Fibroblast of the conjunctiva (primary cell): ENCODE data around the gene WNT3.
"Not testable (repeated sequence)": the region's sequence is repeated elsewhere in the genome, so short reads cannot be mapped to it uniquely, and the experiment has no call there.

Experiments
- DNase-seq: peaks from one replicate; pipeline ENCODE4 v3.0.0-alpha.2; 2010; ENCODE audit warnings: low read depth

WNT3 gene

DNA sequence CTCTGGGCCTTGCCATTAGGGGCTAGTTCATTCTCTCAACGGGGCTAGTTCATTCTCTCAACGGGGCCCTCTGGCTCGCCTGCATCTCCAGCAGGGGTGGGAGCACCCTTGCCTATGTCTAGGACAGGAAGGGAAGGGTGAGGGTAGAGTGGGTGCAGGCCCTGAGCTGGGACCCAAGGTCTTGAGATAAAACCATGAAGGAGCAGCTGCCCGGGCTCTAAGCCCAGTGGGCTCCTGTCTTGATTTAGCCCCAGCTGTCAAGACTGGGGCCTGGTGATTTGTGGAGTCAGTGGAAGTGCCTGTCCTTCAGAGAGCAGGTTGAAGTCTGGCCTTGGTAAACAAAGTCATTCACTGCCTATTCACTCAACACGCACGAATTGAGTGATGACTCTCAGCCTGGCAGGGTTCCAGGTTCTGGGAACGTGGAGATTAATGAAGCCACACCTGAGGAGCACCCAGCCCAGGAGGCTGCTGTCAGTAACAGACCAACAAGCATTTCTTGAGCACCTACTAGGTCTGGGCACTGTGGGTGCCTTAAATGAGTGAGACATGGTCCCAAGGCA, 35.4 kb downstream of the WNT3 start:
- DNase-seq, result no peak

DNA sequence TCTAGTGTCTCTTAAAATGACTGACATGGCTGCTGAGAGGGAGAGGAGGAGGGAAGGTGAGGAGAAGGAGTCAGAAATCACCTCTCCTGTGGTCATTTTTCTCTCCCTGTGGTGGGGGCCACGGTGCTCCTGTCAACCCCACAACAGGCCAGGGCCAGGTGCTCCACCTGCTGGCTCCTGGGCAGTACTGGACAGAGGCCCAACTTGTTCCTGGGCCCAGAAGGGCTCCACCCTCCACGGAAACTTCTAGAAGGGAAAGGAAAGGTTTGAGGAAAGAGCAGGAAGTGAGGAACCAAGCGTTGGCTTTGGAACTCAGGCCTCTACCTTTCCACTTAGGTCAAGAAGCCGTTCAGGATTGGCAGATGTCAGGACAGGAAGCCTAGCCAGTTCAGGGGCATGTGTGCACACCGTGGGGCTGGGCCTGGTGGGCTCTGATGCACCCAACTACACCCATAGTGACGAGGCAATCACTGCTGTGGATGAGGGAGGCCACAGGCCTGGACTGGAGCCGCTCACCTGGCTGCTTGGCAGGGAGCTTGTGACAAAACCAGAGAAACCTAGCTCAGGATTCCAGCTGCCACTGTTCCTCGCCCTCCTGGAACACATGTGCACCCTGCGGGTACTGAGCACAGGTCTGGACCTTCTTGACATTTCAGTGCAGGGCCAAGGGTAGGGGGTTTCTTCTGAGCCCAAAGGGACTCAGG, 36.1 kb downstream of the WNT3 start:
- no peak for DNase-seq

DNA sequence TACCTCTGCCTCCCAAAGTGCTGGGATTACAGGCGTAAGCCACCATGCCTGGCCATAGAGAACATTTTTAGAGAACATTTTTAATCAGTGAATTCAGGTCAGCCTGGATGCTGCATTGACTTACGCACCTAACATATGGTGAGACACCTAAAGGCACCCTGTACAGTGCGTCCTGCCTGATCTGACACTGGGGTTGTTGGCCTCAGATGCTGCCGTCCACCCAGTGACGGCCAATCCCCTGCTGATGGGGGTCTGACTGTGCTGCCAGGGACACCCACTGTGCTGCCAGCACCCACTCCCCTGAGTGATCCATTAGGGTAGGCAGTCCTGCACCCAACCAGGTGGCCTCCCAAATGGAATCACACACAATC, 38.5 kb downstream of the WNT3 start:
- no peak for DNase-seq

DNA sequence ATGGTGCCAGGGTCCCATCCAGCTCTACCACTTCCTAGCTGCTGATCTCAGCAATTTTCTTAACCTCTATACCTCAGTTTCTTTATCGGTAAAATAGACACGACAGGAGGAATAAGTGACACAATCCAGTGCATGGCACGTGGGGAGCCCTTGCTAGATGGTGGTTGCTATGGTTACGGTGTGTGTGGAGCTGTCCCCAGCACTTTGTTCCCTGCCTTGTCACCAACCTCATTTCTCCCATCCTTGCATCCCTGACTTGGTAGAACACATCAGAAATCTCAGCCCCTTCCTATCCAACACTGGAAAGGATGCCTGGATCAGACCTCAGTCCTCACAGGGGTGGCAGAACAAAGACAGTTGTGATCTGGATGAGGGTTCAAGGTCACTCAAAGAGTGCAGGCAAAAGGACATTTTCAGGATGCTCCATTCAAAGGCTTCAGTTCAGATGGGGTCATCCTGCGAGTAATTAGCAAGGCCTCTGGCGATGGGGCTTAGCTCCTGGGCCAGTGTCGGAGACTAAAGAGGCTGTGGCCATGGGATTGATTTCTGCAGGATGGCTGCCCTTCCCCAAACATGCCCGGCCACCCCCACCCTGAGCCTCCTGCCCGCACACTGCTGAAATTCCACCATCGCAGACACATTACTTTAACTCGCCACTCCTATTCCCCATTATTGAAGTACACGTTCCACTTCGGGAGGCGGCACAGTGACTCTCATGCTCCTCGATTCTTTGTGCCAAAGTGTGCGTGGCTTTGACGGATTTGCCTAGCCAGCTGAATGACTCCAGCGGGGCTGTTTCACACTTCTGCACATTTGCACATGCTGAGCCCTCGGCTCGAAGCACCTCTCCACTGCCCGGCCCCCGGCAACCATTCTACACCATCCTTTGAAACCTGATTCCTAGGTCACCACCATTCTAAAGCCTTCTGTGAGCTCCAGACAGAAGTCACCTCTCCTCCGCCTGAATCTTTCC, 40.3 kb downstream of the WNT3 start:
- no peak for DNase-seq

DNA sequence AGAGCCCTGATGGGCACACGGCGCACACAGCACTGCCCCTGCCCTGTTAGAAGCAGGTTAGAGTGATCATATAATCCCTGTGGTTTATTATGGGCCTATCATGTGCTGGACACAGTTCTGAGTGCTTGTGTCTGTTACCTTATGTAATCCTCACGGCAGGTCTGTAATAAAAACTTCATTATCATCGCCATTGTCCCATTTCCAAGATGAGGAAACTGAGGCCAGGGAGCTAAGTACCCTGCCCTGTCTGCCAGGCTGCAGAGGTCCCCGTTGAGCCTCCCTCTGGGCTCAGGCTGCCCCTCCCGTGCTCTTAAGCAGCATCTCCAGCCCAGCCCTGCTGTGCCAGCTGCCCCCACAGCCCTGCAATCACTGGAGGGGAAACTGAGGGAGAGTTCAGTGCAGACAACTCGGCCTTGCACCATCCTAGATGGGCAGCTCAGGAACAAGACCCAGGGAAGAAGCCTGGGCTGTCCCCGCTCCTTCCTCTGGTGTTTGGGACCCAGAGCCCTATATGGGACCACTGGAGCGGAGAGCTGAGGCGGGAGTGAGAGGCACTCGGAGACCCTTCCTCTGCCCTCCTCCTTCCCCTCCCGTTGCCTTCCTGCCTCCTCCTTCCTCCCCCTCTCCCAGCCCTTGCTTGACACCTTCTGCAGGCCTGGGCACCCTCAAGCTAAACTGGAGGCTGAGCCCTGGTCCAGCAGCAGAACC, 42.0 kb downstream of the WNT3 start:
- no peak for DNase-seq

DNA sequence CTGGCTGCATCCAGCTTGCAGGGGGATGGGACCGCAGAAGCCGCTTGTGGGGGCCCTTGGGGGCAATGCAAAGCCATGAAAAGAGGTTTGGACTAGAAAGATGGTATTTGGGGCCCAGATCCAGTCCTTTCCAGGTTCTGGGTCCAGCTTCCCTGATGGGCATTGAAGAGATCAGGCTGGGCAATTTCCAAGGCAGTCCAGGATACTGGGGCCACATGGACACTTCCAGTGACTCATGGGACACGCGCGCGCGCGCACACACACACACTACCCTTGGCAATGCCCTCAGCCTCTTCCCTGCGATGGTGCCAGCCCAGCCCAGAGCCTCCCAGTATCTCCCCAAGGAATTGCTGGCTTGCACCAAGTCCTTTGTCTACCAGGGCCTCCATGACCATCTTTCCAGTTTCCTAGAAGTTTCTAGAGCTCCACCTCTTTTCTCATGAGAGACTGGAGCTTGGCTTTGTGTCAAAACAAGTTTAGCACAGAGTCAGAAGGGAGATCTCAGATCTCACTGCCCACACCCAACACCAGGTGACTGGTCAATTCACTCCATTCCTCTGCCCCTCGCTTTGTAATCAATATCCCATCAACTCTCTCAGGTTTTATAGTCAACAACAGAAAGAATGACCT, 44.3 kb downstream of the WNT3 start:
- DNase-seq, result no peak

DNA sequence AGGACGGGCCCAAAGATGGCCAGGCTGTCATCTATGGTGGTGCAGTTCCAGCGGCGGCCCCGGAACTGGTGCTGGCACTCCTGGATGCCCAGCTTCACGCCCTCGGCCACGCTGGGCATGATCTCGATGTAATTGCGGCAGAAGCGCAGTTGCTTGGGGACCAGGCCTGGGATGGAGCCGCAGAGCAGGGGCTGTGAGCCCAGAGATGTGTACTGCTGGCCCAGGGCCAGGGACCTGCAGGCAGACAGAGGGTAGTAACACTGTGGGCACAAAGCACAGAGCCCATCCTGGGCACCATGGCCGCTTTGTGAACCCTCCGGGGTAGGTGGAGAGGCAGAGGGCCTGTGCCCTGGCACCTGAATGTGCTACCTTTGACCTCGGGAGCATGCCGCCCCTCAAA, 44.8 kb downstream of the WNT3 start:
- DNase-seq, result no peak

DNA sequence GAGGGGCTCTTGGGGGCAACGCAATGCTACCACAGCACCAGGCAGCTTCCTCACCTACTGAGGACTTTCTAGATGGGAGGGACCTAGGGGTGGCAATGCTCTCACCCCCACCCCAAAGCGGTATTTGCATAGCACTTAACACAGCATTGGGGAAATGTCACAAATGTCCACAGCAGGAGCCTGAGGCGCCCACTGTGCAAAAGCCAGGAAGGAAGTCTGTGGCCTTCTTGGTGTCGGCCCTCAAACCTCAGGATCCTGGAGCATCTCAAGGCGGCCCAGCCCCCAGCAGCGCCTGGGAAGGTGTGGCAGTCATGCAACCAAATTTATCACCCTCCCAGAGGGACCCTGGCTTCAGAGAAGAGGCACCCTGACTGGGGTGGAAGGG, 45.3 kb downstream of the WNT3 start:
- DNase-seq, result no peak

DNA sequence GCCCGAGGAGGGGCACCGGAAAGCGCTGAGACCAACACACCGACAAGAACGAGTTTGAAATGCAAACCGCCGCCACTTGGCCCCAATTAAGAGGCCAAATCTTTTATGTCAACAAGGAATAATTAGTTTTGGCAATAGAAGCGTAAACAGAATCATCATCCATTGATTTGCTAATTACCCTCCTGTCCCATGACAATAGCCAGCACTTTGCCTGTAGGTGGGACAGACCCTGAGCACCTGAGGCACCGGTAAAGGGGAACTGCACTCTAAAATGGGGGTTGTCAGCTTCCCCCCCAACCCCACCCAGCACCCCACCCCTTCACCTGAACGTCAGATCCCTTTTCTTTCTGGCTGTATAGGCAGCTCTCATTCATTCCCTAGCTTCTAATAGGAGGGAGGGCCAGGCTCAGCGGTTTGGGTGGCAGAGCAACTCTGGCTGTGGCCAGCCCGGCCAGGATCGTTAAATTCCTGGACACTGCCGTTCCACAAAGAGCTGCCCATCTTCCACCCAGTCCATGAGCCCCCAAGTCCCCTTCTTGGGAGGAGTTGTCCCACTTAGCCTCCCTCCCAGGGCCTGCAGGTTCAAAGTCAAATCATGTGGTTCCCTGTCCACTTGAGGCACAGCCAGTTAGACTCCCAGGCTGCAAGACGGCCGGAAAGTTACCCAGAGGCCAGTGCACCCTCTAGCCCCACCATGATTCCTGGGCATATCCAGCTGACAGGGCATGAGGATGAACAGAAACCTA, 45.8 kb downstream of the WNT3 start:
- no peak for DNase-seq

DNA sequence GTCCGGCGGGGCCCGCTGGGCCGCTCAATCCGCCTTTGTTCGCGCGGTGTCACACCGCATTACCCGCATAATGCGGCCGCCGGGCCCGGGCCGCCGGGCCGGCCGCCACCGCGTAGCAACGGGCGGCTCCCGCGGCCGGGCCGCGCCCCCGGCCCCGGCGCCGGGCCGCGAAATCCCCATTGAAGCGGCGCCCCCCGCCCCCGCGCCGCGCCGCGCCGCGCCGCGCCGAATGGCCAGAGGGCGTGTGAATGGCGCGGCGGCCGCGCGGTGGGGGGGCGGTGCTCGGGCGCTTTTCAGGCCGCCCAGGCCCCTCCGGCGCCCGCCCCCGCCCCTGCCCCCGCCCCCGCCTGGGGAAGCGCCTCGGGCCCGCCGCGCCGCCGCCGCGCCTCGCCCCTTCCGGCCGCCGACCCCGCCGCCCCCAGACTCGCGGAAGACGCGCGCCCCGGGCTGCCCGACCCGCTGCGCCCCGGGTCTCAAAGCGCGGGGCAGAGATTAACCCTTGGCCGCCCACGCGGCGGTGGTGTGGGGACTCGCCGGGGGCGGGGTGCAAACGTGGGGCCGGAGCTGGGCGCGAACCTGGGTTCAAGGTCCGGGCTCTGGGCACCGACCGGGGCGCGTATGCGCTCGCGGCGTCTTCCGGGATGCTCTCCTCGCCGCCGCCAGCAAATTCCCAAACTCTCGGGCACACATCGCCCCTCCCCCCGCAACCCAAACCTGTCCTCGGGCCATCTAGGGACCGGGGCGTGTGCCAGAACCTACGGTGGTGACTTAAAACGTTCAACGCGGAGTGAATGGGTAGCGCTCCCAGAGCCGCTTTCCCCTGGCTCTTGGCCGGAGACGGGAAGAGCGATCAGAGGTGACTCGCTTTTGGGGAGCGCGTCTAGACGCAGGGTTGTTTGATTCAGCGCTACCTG, 46.7 kb downstream of the WNT3 start:
- DNase-seq, result no peak

DNA sequence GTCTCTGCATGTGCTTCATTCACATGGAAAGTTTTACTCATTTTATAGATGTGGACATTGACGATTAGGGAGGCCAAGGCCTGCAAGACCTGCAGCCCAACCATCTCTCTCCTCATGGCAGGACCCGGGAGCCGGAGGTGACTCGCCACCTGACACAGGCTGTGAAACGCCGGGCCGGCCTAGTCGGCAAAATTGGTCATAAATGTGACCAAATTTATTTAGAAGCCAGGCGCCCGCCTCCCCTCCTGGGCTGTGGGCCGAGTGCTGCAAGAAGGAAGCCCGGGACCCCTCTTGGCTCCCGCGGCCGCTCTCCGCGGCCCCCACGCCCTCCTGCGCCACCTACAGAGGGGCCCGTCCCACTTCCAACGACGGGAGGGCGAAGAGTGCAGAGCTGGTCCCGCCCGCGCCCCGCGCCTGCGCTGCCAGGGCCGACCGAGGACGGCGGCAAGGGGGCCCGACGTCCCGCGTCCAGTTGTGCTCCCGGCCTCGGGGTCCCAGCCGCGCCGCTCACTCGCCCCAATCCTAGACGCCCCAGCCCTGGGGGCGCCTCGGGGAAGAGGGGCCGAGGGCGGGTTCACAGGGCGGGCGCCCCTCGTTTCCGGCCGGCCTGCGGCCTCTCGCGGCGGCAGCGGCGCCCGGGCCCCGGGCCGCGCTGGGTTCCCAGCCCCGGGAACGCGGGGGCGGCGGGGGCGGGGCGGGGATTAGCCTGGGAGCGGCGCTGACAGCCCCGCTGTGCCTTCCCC, 47.5 kb downstream of the WNT3 start:
- no peak for DNase-seq

DNA sequence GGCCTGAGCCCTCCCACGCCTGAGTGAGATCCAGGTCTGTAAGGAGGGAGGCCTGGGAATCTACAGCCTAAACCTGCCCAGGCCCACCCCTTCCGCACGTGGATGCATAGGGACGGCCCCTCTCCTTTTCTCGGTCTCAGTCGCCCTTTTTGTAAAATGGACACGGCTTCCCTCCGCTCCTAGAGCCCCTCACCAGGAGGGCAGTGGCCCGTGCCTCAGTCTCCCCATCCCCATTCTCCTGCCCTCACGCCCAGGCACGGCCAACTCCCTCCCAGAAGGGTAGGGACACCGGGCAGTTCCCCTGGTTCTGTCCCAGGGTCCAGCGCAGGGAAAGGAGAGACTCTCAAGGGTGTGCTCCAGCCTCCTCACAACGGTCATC, 48.1 kb downstream of the WNT3 start:
- no peak for DNase-seq

DNA sequence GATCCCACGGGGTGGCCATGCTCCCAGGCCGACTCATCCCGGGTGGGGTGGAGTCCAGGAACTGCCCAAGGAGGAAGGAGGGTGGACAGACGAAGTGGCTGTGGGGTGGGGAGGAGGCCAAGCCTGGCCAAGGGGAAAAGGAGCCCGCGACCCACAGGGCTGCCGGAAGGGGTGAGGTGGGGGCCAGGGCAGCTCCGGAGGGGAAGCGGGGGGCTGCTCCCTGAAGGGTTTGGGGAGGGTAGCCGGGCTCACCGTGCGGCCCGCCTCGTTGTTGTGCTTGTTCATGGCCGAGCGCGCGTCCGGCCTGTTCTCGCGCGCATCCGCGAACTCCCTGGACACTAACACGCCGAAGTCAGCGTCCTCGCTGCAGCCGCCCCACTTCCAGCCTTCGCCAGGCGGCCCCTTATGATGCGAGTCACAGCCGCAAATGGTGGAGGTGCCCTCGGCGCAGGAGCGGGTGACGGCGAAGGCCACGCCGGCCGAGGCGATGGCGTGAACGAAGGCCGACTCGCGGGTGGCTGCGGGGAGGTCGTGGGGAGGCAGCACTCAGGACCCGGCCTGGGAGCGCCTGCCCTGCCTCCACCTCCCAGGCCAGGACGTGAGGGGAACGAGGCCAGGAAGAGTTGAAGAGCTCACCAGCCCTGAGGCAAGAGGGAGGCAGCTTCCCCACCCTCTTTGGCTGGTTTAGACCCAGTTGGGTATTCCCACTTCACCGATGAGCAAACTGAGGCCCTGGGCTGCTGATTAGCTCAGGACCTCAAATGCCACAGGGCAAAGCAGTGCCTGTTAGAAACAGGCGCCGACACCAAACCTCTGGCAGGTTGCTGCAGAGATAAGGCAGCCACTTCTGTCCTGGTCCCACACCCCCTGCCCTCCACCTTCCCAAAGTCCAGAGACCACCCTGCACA, 48.7 kb downstream of the WNT3 start:
- DNase-seq, result no peak

DNA sequence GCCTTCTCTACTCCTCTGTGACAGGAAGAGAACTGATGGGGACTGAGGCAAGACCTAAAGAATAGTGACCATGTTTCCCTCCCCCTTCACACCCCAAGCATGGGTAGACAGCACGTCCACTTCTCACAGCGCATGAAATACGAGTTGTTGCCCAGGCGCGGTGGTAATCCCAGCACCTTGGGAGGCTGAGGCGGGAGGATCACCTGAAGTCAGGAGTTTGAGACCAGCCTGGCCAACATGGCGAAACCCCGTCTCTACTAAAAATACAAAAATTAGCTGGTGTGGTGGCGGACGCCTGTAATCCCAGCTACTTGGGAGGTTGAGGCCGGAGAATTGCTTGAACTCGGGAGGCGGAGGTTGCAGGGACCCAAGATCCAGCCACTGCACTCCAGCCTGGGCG, 49.6 kb downstream of the WNT3 start:
- DNase-seq, result not testable (repeated sequence)

DNA sequence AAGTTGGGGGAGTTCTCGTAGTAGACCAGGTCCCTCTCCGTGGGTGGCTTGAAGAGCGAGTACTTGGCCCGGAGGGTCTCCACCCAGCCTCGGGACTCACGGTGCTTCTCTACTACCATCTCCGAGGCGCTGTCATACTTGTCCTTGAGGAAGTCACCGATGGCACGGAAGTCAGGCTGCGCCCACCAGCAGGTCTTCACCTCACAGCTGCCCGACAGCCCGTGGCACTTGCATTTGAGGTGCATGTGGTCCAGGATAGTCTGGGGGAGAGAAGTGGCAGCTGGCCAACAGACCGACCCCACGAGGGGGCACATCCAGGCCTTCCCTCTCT, 50.0 kb downstream of the WNT3 start:
- DNase-seq, result no peak

DNA sequence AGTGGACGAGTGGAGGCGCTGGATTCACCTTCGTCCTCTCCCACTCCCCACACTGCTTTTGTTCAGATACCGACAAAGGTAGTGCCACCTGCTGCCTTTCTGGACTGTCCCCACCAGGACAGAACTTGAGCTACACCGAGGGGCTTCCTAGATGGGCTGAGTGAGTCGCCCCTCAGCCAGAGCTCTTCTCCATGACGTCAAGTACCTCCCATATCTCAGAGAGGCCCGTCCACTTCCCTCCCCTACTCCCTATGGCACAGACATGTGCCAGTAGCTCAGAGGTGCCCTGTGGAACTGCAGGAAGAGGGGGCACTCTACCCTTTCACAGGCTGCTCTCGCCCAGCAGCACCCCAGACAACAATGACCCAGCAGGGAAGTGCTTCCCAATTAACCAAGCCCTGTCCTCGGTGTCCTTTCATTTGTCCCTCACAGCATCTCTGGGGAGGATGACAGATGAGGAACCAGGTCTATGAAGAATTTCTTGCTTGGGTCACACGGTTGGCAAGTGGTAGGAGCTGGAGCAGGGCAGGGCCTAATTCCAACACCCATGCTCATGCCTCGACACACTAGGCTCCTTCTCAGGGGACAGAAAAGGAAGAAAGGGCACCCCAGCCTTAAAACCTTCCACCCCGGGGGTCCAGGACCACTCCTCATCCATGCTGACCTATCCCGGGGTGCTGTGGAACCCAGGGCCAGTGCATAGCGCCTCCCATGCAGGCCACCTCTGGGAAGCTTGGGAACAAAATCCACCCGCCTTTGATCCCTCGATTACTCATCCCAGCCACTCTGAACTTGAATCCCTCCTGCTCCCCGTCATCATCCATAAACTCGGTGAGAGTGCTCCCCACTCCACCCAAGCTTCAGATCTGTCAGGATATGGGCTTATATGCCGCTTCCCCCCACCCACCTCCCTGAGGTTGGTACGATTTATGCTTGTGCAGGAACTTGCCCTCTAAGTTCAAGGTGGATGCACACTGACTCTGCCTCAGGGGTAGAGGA, 51.7 kb downstream of the WNT3 start:
- no peak for DNase-seq

DNA sequence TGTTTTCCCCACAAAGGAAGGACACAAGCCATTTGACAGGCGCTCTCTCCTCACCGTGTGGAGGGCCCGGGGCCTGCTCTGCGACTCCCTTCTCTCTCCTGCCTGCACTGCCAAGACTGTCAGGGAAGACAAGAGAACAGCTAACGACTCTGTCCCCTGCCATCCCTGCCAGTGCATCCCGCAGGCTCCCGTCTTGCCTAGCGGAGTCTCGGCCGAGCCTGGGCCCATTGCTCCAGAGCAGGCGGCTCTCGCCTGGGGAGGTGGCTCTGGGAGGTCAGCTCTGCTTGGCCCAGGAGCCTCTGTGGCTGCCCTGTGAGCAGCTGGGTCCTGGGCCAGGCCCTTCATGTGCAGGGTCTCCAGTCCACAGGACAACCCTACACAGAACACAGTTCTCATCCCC, 53.0 kb downstream of the WNT3 start:
- no peak for DNase-seq
